Heart left ventricle (tissue), 16 donors: ENCODE results near the gene CDR2L. TPM values are rescaled to one million over a fixed set of nuclear protein-coding genes. Genes with fewer than 3 reads are reported as not detected.
"Not testable (repeated sequence)": the region's sequence is repeated elsewhere in the genome, so short reads cannot be mapped to it uniquely, and the experiment has no call there.

Experiments
- ATAC-seq, 4 donors: fragments of 200-7000 bp; cut with Tn5 transposase; one replicate each; pipeline ENCODE4 v1.9.1; 2020 to 2022; ENCODE audit warnings: moderate library complexity in 4 of 4, mild to moderate bottlenecking in 3 of 4, moderate number of reproducible peaks in 1 of 4
- DNase-seq, 5 donors: peaks; one replicate each; pipeline ENCODE4 v3.0.0-alpha.2; 2020
- H3K27ac ChIP-seq, 12 donors: fragments of 200-600 bp; sonication (generic) in 4 of 12; one replicate each; pipeline versions ENCODE4 v1.5.0 to v1.8.0; 2016 to 2022; ENCODE audit warnings: mild to moderate bottlenecking in 2 of 12
- H3K27me3 ChIP-seq, 9 donors: fragments of 200-600 bp; sonication (generic) in 2 of 9; one replicate each; pipeline versions ENCODE4 v1.5.1 to v1.8.0; 2016 to 2022; ENCODE audit warnings: mild to moderate bottlenecking in 3 of 9
- H3K36me3 ChIP-seq, 9 donors: fragments of 200-600 bp; sonication (generic) in 2 of 9; one replicate each; pipeline versions ENCODE4 v1.5.0 to v1.8.0; 2018 to 2022; ENCODE audit warnings: mild to moderate bottlenecking in 2 of 9
- H3K4me1 ChIP-seq, 12 donors: fragments of 200-600 bp; sonication (generic) in 4 of 12; one replicate each; pipeline versions ENCODE4 v1.5.0 to v1.8.0; 2016 to 2022; ENCODE audit warnings: mild to moderate bottlenecking in 3 of 12
- H3K4me3 ChIP-seq, 12 donors: fragments of 200-600 bp; sonication (generic) in 4 of 12; one replicate each; pipeline versions ENCODE4 v1.5.0 to v1.8.0; 2017 to 2022; ENCODE audit warnings: mild to moderate bottlenecking in 9 of 12, moderate library complexity in 4 of 12
- H3K9me3 ChIP-seq, 12 donors: fragments of 200-600 bp; sonication (generic) in 4 of 12; one replicate each; pipeline versions ENCODE4 v1.5.0 to v1.8.0; 2016 to 2022; ENCODE audit warnings: mild to moderate bottlenecking in 1 of 12
- POLR2A ChIP-seq, 2 donors: fragments of 450-650 bp; IDR thresholded peaks; one replicate each; pipeline ENCODE4 v1.6.1; 2017; ENCODE audit warnings: antibody characterized with exemption in 2 of 2, mild to moderate bottlenecking in 2 of 2, moderate library complexity in 2 of 2
- WGBS, 4 donors: extraction: QIAGEN DNeasy Blood & Tissue Kit in 2 of 4; methylation state at CpG; one replicate each; pipeline versions ENCODE4 v1.1.5 to v1.1.7; 2013 to 2018; 5-methylcytosine and 5-hydroxymethylcytosine counted together
- intact Hi-C, 10 donors: fragments of 100-400 bp; cut with DNase I; formaldehyde crosslinking; loops; one replicate each; pipeline versions ENCODE4 v1.11.1 to v1.14.2; 2022
- polyA plus RNA-seq, 2 donors: library from polyadenylated mRNA; stranded (reverse); fragments of 200-250 nt; gene quantifications; one replicate each; pipeline ENCODE4 v1.2.3, GENCODE V29; 2013
- total RNA-seq, 9 donors: library from RNA; depleted of rRNA in 2 of 9; stranded (reverse); fragments of >200 nt in 2 of 9; fragmentation: NEBNext Ultra II Directional in 3 of 9; extraction: Animal tissue kit (Norgen Biotek cat#: 25700) in 3 of 9; gene quantifications; one replicate each; pipeline versions ENCODE4 v1.1.0 to v1.2.4, GENCODE V29; 2016 to 2023
- TF ChIP-seq, protein P1 (sequence below), 12 donors: fragments of 200-600 bp; sonication (generic) in 4 of 12; IDR thresholded peaks; one replicate each; pipeline versions ENCODE4 v1.5.0 to v1.8.0; 2018 to 2022; ENCODE audit warnings: antibody characterized with exemption in 12 of 12, mild to moderate bottlenecking in 5 of 12
- donor health status: ischemic (EF 13 %, LVEDD 7.1; RV severe dilation, severe dysfunction).
- donor health status: healthy with polysubstance abuse.
- donor health status: DM: no; HTN: yes; CAD: no.
- donor health status: DM: no; HTN: no; CAD: no.
- donor health status: ischemic (EF 25% LVEDD 6.9; RV normal size, moderate dysfunction).
- donor health status: ischemic (EF 25% LVEDD 5.7; RV mildly dilated, moderate dysfunction).
- donor health status: healthy.
- donor health status: DM: yes; HTN: yes; CAD: no.
- donor health status: ischemic (EF 35%, LVEDD 5.7; RV mildly dilated, moderate dysfunction).
- donor health status: nonischemic (EF 11% LVEDD 7.7; RV severe dilation, severe dysfunction).
- donor health status: DM: yes; HTN: yes; CAD: no.
- donor health status: PGD.
- donor health status: ischemic (EF 29% LVEDD 5.4; RV normal size, mild dysfunction).
- donor health status: nonischemic (EF 23%, LVEDD 6.1; RV moderate dilation, normal function).

The CDR2L gene
- total and polyA plus RNA-seq, 11 donors: 13.0 to 56.4 (median 18.1) TPM

DNA sequence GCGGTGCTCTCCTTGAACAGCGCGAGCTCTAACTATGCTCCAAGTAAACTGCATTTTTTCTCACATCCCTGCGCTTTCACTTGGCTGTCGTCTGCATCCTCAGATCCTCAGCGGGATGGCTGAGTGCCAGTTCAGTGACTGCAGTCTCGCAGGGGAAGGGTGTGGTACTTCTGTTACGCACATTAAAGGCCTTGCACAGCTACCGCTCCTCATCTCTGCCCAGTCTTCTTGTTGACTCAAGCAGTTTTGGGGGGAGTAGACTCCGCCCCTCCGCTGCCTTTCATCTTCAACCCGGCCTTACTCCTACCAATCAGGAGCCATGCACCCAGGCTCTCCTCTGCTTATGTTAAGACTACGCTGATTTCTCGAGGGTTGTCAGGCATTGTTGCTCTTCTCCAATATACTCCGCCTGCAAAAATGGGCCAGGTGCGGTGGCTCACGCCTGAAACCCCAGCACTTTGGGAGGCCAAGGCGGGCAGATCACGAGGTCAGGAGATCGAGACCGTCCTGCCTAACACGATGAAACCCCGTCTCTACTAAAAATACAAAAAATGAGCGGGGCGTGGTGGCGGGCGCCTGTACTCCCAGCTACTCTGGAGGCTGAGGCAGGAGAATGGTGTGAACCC is 49.3 kb downstream of the CDR2L start:
- Histone ChIP-seq H3K27me3 (no peaks in the 10 kb centered on the region), H3K9me3 (no peaks in the 10 kb centered on the region), H3K27ac (peak overlapping the region; percentile 47 to 96 (median 86)), H3K4me1 (peaks cover 0 to 50% (median 31%) of the 10 kb centered on the region in 12 donors), H3K4me3 (peak overlapping the region in 9 of 12 donors; percentile 17 to 38 (median 29)), H3K36me3 (peaks cover 0 to 44% (median 38%) of the 10 kb centered on the region in 9 donors)
- peak; percentile 24 to 74 (median 56) for ATAC-seq
- intact Hi-C loops: loop anchor here in 4 of 10 donors (2.0 to 10.0 kb wide), 4 partner anchors 24 to 222 kb away; partner anchors contain the start of genes CDR2L (in 1 of the 4), HID1 (in 1 of the 4) and MRPL58 (in 1 of the 4)
- TF ChIP-seq, protein P1, sequence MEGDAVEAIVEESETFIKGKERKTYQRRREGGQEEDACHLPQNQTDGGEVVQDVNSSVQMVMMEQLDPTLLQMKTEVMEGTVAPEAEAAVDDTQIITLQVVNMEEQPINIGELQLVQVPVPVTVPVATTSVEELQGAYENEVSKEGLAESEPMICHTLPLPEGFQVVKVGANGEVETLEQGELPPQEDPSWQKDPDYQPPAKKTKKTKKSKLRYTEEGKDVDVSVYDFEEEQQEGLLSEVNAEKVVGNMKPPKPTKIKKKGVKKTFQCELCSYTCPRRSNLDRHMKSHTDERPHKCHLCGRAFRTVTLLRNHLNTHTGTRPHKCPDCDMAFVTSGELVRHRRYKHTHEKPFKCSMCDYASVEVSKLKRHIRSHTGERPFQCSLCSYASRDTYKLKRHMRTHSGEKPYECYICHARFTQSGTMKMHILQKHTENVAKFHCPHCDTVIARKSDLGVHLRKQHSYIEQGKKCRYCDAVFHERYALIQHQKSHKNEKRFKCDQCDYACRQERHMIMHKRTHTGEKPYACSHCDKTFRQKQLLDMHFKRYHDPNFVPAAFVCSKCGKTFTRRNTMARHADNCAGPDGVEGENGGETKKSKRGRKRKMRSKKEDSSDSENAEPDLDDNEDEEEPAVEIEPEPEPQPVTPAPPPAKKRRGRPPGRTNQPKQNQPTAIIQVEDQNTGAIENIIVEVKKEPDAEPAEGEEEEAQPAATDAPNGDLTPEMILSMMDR (IDR thresholded peaks at IDR 0.05): no peak
- TF ChIP-seq POLR2A (IDR thresholded peaks at IDR 0.05): peak in 1 of 2 donors; percentile 27
- DNase-seq: peak; percentile 90 to 94 (median 91)
- WGBS, 4 donors: 54 to 66% (median 62%) methylated on average over 27 of the region's 27 CpGs

DNA sequence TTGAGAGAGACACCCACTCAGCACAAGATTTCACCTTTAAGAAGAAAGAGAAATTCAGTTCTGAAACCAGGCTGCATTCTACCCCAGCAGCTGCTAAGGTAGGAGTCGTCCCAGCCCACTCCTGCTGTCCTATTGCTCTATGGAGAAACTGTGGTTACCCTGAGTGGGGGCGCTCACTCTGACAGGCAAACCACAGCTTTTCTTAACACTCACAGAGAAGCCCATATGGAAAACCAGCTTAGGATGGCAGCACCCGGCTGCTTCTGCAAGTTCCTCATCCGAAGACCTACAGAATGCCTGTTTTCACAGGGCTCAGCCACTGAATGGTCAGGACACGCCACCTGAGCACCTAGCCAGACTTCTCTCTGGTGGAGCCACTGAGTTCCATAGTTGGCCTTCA is 51.8 kb downstream of the CDR2L start:
- TF ChIP-seq, protein P1 (IDR thresholded peaks at IDR 0.05): no peak
- TF ChIP-seq POLR2A (IDR thresholded peaks at IDR 0.05): no peak
- Histone ChIP-seq H3K9me3 (no peaks in the 10 kb centered on the region), H3K4me1 (peaks cover 0 to 29% (median 17%) of the 10 kb centered on the region in 12 donors), H3K4me3 (no peak overlapping the region), H3K36me3 (peaks cover 0 to 56% (median 43%) of the 10 kb centered on the region in 9 donors), H3K27me3 (no peaks in the 10 kb centered on the region), H3K27ac (no peak overlapping the region)
- intact Hi-C loops: loop anchor here in 3 of 10 donors (10.0 kb wide), 3 partner anchors 54 to 224 kb away; partner anchors contain the start of genes CDR2L (in 1 of the 3) and HID1 (in 1 of the 3)
- DNase-seq (no peak), ATAC-seq (no peak)
- WGBS, 4 donors: 85 to 91% (median 90%) methylated on average over 5 of the region's 5 CpGs

DNA sequence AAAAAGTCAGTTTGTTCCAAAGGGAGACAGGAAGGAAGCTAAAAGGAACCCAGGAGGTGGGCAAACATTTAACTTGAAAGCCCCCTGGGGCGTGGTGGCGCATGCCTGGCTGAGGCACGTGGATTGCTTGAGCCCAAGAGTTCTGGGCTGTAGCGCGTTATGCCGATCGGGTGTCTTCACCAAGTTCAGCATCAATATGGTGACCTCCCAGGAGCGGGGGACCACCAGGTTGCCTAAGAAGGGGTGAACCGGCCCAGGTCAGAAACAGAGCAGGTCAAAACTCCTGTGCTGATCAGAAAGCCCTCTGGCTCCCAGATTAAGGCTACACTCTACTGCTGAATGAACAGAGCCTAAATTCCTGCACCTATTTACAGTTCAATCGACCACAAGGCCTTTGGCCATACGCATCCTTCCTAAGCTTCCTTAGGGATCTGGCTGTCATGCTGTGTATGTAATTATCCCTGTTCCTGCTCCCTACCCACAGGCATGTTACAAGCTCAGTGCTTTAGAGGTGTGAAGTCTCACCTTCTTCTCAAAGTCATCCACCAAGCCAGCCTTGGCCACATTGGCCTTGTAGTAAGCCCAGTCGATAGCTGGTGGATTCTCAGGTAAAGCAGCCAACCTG is 54.3 kb downstream of the CDR2L start:
- peaks cover 0 to 56% (median 43%) of the 10 kb centered on the region in 9 donors for H3K36me3 ChIP-seq
- no peaks in the 10 kb centered on the region for H3K27me3 ChIP-seq
- no peak for DNase-seq
- no peak overlapping the region for H3K4me3 ChIP-seq
- WGBS, 4 donors: 73 to 87% (median 84%) methylated on average over 11 to 12 of the region's 12 CpGs
- TF ChIP-seq, protein P1 (IDR thresholded peaks at IDR 0.05): no peak
- TF ChIP-seq POLR2A (IDR thresholded peaks at IDR 0.05): no peak
- intact Hi-C loops: no loop called here
- ATAC-seq: no peak
- H3K27ac ChIP-seq: no peak overlapping the region
- no peaks in the 10 kb centered on the region for H3K9me3 ChIP-seq
- peaks cover 0 to 24% (median 14%) of the 10 kb centered on the region in 12 donors for H3K4me1 ChIP-seq

DNA sequence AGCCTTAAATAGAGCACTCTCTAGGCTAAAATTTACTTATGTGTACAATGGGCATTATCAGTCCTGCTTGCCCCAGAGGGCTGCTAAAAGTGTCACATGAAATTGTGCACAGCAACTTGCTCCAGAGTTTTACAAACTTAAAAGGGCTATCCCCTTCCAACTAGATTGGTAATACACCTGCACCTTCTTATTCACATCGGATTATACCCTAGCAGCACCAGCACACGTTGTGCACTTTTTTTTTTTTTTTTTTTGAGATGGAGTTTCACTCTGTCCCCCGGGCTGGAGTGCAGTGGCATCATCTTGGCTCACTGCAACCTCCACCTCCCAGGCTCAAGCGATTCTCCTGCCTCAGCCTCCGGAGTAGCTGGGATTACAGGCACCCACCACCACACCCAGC is 56.4 kb downstream of the CDR2L start:
- intact Hi-C loops, H3K27ac ChIP-seq, ATAC-seq, H3K27me3 ChIP-seq, H3K9me3 ChIP-seq, H3K4me3 ChIP-seq, DNase-seq: not testable (repeated sequence)
- WGBS, 4 donors: 57 to 65% (median 62%) methylated on average over 5 of the region's 5 CpGs
- Histone ChIP-seq H3K36me3 (peaks cover 0 to 46% (median 35%) of the 10 kb centered on the region in 9 donors), H3K4me1 (peaks cover 0 to 38% (median 20%) of the 10 kb centered on the region in 12 donors)
